Activated CD4-positive, alpha-beta T cell treated with anti-CD3 and anti-CD28 coated beads, Interleukin-2, Interleukin-4, amounts not matched to agents 100 ng/mL and 50 ng/mL, durations not matched to agents 16 hours and 8 hours (primary cell): Measurements from ENCODE around the gene TTC3.

Experiments
- DNase-seq: peaks from one replicate; pipeline ENCODE4 v3.0.0-alpha.2; 2020; ENCODE audit warnings: low spot score

The TTC3 gene

GRCh38 chr21:37224861-37225839, 152.1 kb downstream of the TTC3 start:
- DNase-seq: peak; percentile 40

GRCh38 chr21:37226041-37226920, 153.2 kb downstream of the TTC3 start:
- no peak for DNase-seq

- no peak for DNase-seq
Observed at GRCh38 chr21:37227071-37228002, 154.3 kb downstream of the TTC3 start.

- no peak for DNase-seq
Observed at GRCh38 chr21:37228003-37228400, 154.9 kb downstream of the TTC3 start.

- DNase-seq: no peak
Observed at GRCh38 chr21:37230632-37231248, 157.7 kb downstream of the TTC3 start.

DNA sequence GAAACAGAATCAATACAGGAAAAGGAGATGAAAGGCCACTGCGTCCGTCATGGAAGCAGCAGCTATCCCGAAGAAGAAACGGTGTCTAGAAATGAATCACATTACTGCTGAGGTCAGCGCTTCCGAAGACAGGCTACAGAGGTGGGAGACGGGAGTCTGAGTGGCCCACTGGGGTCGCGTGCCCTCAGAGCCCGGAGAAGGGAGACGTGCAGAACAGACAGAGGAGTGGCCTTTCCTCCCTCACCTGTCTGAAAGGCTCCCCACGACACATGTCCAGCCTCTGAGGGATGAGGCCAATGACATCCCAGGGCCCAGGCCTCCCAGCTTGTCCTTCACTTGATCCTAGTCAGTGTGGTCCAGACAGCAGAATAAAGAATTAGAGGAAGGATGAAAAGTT, 158.2 kb downstream of the TTC3 start:
- no peak for DNase-seq

DNA sequence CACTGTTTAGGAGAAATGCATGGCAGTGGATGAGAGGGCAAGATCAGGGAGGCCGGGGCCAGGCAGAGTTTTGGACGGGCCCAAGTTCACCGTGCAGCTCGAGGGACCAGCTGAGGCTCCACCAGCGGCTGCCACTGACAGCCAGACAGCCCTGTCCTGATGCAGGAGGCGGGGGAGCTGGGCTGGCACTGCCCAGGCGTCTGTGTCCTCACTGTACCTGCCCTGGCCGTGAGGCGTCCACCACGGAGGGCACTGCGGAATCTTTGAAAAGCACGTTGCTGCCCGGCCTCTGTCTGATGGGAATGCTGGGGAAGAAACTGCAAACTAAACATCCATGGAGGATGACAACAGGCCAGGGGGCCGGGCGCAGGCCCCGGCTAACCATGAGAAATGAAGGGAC, 158.6 kb downstream of the TTC3 start:
- DNase-seq: no peak

GRCh38 chr21:37232274-37233018, 159.4 kb downstream of the TTC3 start:
- DNase-seq: no peak

- DNase-seq: no peak
Observed at GRCh38 chr21:37233551-37234146, 160.6 kb downstream of the TTC3 start.

DNA sequence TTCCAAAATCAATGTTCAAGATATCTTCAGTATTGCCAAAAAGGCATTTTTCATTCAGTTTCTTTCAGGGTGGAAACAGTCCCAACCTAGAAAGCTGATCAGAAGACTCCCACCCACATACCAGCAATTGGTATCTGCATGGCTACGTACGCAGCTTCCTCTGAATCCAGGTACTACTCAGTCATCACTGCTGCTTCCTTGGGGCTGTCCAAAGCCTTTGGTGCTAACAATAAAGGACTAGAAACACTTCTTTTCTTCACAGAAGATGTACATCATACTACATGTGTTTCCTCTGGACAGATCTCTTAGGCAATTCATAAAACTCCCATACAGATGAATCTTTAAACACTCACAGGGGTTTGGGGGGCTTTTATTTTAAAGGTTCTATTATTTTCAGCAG, 164.3 kb downstream of the TTC3 start:
- DNase-seq: no peak

DNA sequence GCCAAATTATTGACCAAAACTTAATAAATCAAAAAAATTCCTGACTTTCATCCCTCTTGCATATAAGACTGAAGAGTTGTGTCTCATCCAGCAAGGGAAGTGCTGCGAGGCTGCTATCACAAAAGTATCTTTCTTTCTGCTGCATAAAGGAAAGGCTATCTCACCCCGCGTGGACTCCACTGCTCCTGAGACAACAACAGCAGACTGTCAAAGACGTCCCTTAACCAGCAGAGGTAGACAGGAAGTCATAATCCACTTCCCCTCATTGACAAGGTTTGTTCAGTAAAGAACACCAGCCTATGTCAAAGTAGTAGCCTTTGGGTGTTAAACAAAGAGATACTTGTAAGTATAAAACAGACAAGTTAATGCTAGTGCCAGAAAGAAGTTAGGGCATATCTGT, 164.7 kb downstream of the TTC3 start:
- no peak for DNase-seq

DNA sequence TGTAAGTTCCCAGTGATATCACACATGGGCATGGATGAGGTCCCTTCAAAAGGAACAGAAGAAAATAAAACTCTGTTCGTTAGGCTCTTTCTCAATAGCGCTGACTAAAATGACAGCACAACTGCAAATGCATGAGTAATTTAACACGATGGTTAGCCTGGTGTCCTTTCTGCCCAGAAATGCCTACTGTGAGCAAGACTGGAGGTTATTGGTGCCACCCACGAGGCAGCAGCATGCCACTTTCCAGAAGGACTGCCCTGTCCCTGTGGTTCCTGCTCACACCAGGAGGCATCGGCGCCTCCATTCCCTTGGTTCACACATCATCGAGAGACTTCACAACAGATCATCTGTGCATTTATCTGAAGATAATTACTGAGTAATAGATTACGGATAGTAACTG, 167.9 kb downstream of the TTC3 start:
- no peak for DNase-seq

GRCh38 chr21:37241426-37241825, 168.4 kb downstream of the TTC3 start:
- DNase-seq: no peak

- DNase-seq: no peak
Observed at GRCh38 chr21:37243961-37244360, 170.9 kb downstream of the TTC3 start.

GRCh38 chr21:37244501-37245095, 171.5 kb downstream of the TTC3 start:
- no peak for DNase-seq

DNA sequence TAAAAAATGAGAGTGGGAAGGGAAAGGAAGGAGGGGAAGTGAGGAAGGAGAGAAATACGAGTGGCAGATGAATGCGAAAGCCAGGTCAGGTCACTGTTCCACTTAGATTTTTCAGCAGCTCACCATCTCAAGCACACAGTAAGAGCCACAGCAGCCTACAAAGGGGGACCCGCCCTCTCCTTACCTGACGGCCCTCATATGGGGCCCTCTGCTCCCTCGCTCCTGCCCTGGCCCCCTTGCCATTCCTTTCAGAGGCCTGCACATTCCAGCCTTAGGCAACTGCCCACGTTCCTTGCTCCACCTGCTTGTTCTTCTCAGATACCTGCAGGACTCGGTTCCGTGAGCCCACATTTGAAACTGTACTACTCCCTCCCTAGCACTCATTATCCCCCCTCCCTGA, 172.1 kb downstream of the TTC3 start:
- no peak for DNase-seq

DNA sequence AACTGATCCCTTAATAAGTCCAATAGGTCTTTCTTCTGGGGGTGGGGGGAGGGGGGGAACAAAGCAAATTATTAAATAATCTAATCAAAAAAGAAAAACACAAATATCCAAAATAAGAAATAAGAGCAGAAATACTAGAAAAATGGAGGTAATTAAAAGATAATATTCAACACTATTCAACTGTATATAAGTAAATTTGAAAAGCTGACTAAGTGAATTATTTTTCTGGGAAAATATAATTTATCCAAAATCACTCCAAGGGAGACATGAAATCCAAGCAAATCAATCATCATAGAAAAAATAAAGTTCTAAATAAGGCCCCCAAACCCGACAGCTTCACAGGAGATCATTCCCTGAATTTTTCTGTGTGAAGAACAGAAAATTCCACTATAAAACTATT, 175.2 kb downstream of the TTC3 start:
- DNase-seq: no peak

- no peak for DNase-seq
Observed at GRCh38 chr21:37249112-37249904, 176.3 kb downstream of the TTC3 start.

DNA sequence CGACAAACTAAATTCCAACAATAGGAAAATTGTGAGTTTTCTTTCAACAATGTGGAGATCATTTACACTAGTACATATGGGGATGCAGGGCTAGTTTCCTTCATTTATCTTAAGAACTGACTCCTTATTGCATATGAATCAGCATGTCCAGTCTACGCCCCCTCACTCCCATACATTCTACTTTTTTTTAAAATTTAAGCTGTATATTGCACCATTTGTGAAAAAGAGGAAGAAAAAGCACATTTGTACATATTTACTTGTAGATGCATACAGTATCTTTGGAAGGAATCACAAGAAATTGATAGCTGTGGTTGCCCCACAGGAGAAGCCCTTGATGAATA, 178.2 kb downstream of the TTC3 start:
- no peak for DNase-seq
